GM23248 (cell line): ENCODE results near the gene AACS. TPM values are rescaled to one million over a fixed set of nuclear protein-coding genes. Genes with fewer than 3 reads are reported as not detected.

Source experiments
- DNase-seq: peaks from one replicate; pipeline ENCODE4 v3.0.0-alpha.2; 2015
- H2AFZ ChIP-seq: fragments of 200-600 bp; sonication (generic); 2 replicates; pipeline ENCODE4 v1.6.1; 2016; ENCODE audit warnings: antibody characterized with exemption
- H3F3A ChIP-seq: fragments of 200-600 bp; sonication (generic); 2 replicates; pipeline ENCODE4 v1.6.1; 2016; ENCODE audit warnings: mild to moderate bottlenecking, antibody characterized with exemption, mixed run types; ENCODE audit not compliant: insufficient read depth
- H3K27ac ChIP-seq: fragments of 200-600 bp; sonication (generic); 2 replicates; pipeline ENCODE4 v1.5.1; 2016; ENCODE audit warnings: mild to moderate bottlenecking
- H3K27me3 ChIP-seq: fragments of 200-600 bp; sonication (generic); replicated peaks from 2 replicates; pipeline ENCODE4 v1.6.1; 2016; ENCODE audit warnings: mild to moderate bottlenecking; ENCODE audit not compliant: insufficient read depth
- H3K36me3 ChIP-seq: fragments of 200-600 bp; sonication (generic); 2 replicates; pipeline ENCODE4 v1.6.1; 2016; ENCODE audit warnings: low read depth, mild to moderate bottlenecking
- H3K4me1 ChIP-seq: fragments of 200-600 bp; sonication (generic); 2 replicates; pipeline ENCODE4 v1.6.1; 2016; ENCODE audit warnings: mild to moderate bottlenecking; ENCODE audit not compliant: insufficient read depth
- H3K4me2 ChIP-seq: fragments of 200-600 bp; sonication (generic); one replicate; pipeline ENCODE4 v1.6.1; 2016; ENCODE audit warnings: mild to moderate bottlenecking; ENCODE audit not compliant: unreplicated experiment
- H3K4me3 ChIP-seq: fragments of 200-600 bp; sonication (generic); 2 replicates; pipeline ENCODE4 v1.5.1; 2016; ENCODE audit warnings: mild to moderate bottlenecking
- H3K79me2 ChIP-seq: fragments of 200-600 bp; sonication (generic); 2 replicates; pipeline ENCODE4 v1.6.1; 2016; ENCODE audit warnings: mild to moderate bottlenecking; ENCODE audit not compliant: insufficient read depth
- H3K9ac ChIP-seq: fragments of 200-600 bp; sonication (generic); 2 replicates; pipeline ENCODE4 v1.6.1; 2016; ENCODE audit warnings: mild to moderate bottlenecking
- H3K9me2 ChIP-seq: fragments of 200-600 bp; sonication (generic); 2 replicates; pipeline ENCODE4 v1.6.1; 2016; ENCODE audit warnings: mixed run types, mild to moderate bottlenecking, moderate library complexity; ENCODE audit not compliant: insufficient read depth
- H3K9me3 ChIP-seq: fragments of 200-600 bp; sonication (generic); one replicate; pipeline ENCODE4 v1.6.1; 2017; ENCODE audit warnings: low read depth
- H4K20me1 ChIP-seq: fragments of 200-600 bp; sonication (generic); 2 replicates; pipeline ENCODE4 v1.6.0; 2016; ENCODE audit not compliant: insufficient read depth
- EZH2 ChIP-seq: fragments of 200-600 bp; sonication (generic); IDR thresholded peaks from 2 replicates; pipeline ENCODE4 v1.6.1; 2018; ENCODE audit warnings: antibody characterized with exemption, mild to moderate bottlenecking; ENCODE audit not compliant: insufficient read depth, poor library complexity, severe bottlenecking
- EZH2phosphoT487 ChIP-seq: fragments of 200-600 bp; sonication (generic); IDR thresholded peaks from 2 replicates; pipeline ENCODE4 v1.6.1; 2018; ENCODE audit warnings: antibody characterized with exemption, moderate library complexity, mild to moderate bottlenecking, low read depth; ENCODE audit not compliant: insufficient read depth
- WGBS, 2 experiments: methylation state at CpG; one replicate each; pipeline ENCODE4 v1.1.6; 2015 to 2017; ENCODE audit warnings: low lambda C conversion rate in 2 of 2, low coverage in 1 of 2; ENCODE audit errors: missing lambda C conversion rate in 2 of 2; 5-methylcytosine and 5-hydroxymethylcytosine counted together
- in situ Hi-C: fragments of 300-500 bp; cut with MboI; formaldehyde crosslinking; loops from 2 replicates; pipeline ENCODE4 v1.15.0; 2020
- polyA plus RNA-seq: library from polyadenylated mRNA; unstranded; fragments of >200 nt; fragmentation: Nextera tagmentation; extraction: Ambion mirVana; gene quantifications from 2 replicates; pipeline ENCODE4 v1.2.1, GENCODE V29; 2016
- total RNA-seq: library from RNA; depleted of rRNA; stranded (reverse); fragments of >200 nt; shearing (Covaris generic); gene quantifications from 2 replicates; pipeline ENCODE4 v1.2.3, GENCODE V29; 2014

Gene AACS
- total and polyA plus RNA-seq, 2 experiments from 2014 or later = 14.7 to 16.9 TPM

- WGBS, 2 experiments = 91 to 94% methylated on average over 19 of the region's 19 CpGs
- H3K79me2 ChIP-seq = no peaks in the 10 kb centered on the region
- no peak overlapping the region for H3K4me3 ChIP-seq
- no peak overlapping the region for H3K9ac ChIP-seq
- H3K9me3 ChIP-seq = no peaks in the 10 kb centered on the region
- H3K27ac ChIP-seq = no peak overlapping the region
- no peak overlapping the region for H2AFZ ChIP-seq
- H3F3A ChIP-seq = no peaks in the 10 kb centered on the region; the same call in 1 of the 2 replicates
- no peaks in the 10 kb centered on the region for H3K4me1 ChIP-seq
- no peaks in the 10 kb centered on the region for H3K27me3 ChIP-seq
- H3K9me2 ChIP-seq = no peaks in the 10 kb centered on the region
- H4K20me1 ChIP-seq = no peaks in the 10 kb centered on the region
- in situ Hi-C loops = no loop called here
- no peak for TF ChIP-seq EZH2phosphoT487
- TF ChIP-seq EZH2 = no peak
- no peaks in the 10 kb centered on the region for H3K36me3 ChIP-seq
- no peak for DNase-seq
- no peak overlapping the region for H3K4me2 ChIP-seq
Measured at GRCh38 chr12:125032466-125033152, 32.6 kb upstream of the AACS start.

DNA sequence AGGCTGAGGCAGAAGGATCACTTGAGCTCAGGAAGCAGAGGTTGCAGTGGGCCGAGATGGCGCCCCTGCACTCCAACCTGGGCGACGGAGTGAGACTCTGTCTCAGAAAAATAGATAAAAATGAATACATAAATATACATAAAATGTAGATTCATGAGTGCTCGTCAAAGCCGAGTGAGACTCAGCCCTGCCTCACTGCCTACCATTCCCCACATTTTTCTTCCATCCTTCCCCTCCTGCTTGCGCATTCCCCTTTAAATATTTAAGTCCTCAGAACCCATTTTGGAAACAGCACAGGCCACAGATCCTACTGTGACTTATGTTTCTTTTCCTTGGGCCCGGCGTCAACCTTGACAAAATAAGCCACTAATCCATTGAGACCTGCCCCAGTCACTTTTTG, 31.9 kb upstream of the AACS start:
- Histone ChIP-seq H3K27me3 (no peaks in the 10 kb centered on the region), H3K79me2 (no peaks in the 10 kb centered on the region), H3K9me3 (no peaks in the 10 kb centered on the region), H3K4me2 (no peak overlapping the region), H3K27ac (no peak overlapping the region), H3K4me3 (no peak overlapping the region), H3K4me1 (no peaks in the 10 kb centered on the region), H4K20me1 (no peaks in the 10 kb centered on the region), H3K9me2 (no peaks in the 10 kb centered on the region), H3K36me3 (no peaks in the 10 kb centered on the region), H3K9ac (no peak overlapping the region), H2AFZ (no peak overlapping the region), H3F3A (no peaks in the 10 kb centered on the region; the same call in 1 of the 2 replicates)
- in situ Hi-C loops = no loop called here
- TF ChIP-seq EZH2phosphoT487 (no peak), EZH2 (no peak)
- 94 to 98% methylated on average over 9 of the region's 9 CpGs for WGBS, 2 experiments
- no peak for DNase-seq

GRCh38 chr12:125038976-125039625, 26.1 kb upstream of the AACS start:
- H3K27ac ChIP-seq = no peak overlapping the region
- H3K9ac ChIP-seq = no peak overlapping the region
- no peaks in the 10 kb centered on the region for H3K4me1 ChIP-seq
- no peak overlapping the region for H3K4me3 ChIP-seq
- TF ChIP-seq EZH2phosphoT487 (no peak), EZH2 (no peak)
- H4K20me1 ChIP-seq = no peaks in the 10 kb centered on the region
- no peak overlapping the region for H3K4me2 ChIP-seq
- no peaks in the 10 kb centered on the region for H3K36me3 ChIP-seq
- no peak for DNase-seq
- 45 to 53% methylated on average over 6 of the region's 6 CpGs for WGBS, 2 experiments
- H3K27me3 ChIP-seq = no peaks in the 10 kb centered on the region
- no peak overlapping the region for H2AFZ ChIP-seq
- H3K9me3 ChIP-seq = no peaks in the 10 kb centered on the region
- in situ Hi-C loops = no loop called here
- no peaks in the 10 kb centered on the region for H3F3A ChIP-seq
- H3K9me2 ChIP-seq = no peaks in the 10 kb centered on the region
- no peaks in the 10 kb centered on the region for H3K79me2 ChIP-seq

GRCh38 chr12:125049093-125049458, 16.2 kb upstream of the AACS start:
- no peak for DNase-seq
- H3K9me2 ChIP-seq = no peaks in the 10 kb centered on the region
- no peaks in the 10 kb centered on the region for H3K36me3 ChIP-seq

More at GRCh38 chr12:125049093-125049458, 16.2 kb upstream of the AACS start:
- H3K4me1 ChIP-seq = no peaks in the 10 kb centered on the region
- peak overlapping the region; percentile 76 for H3K4me3 ChIP-seq
- peak overlapping the region; percentile 99 for H2AFZ ChIP-seq
- 58 to 59% methylated on average over 14 to 15 of the region's 15 CpGs for WGBS, 2 experiments
- no peak overlapping the region; the same call in 1 of the 2 replicates for H3K9ac ChIP-seq
- no peaks in the 10 kb centered on the region for H4K20me1 ChIP-seq
- in situ Hi-C loops = no loop called here
- H3K27me3 ChIP-seq = no peaks in the 10 kb centered on the region
- no peaks in the 10 kb centered on the region for H3K79me2 ChIP-seq
- no peak overlapping the region for H3K27ac ChIP-seq
- no peaks in the 10 kb centered on the region for H3F3A ChIP-seq
- TF ChIP-seq EZH2phosphoT487 (no peak), EZH2 (no peak)
- peak overlapping the region; percentile 94 for H3K4me2 ChIP-seq
- no peaks in the 10 kb centered on the region for H3K9me3 ChIP-seq
